NB4 (cell line): ENCODE data around the gene LRRC4B.

Experiments
- CTCF ChIP-seq: IDR thresholded peaks from one replicate; pipeline ENCODE4 v1.5.1; 2012; ENCODE audit warnings: low read depth, low read length
- MAX ChIP-seq: IDR thresholded peaks from 2 replicates; pipeline ENCODE4 v1.6.1; 2011; ENCODE audit warnings: low read depth, low read length
- POLR2A ChIP-seq: IDR thresholded peaks from 2 replicates; pipeline ENCODE4 v1.6.1; 2011; ENCODE audit warnings: mild to moderate bottlenecking; ENCODE audit not compliant: insufficient read length; ENCODE audit errors: extremely low read depth

- TF ChIP-seq CTCF: no peak
- no peak for TF ChIP-seq POLR2A
- no peak for TF ChIP-seq MAX
Measured at GRCh38 chr19:50488389-50489194, 79.6 kb downstream of the LRRC4B start.
